K562 (cell line): ENCODE measurements around the gene RBFOX1. TPM values are rescaled to one million over a fixed set of nuclear protein-coding genes. Genes with fewer than 3 reads are reported as not detected.

ENCODE experiments used
- ATAC-seq: fragments of 200-7000 bp; cut with Tn5 transposase; 3 replicates; pipeline ENCODE4 v1.9.1; 2020; ENCODE audit warnings: moderate library complexity
- BruUV-seq: library from RNA; stranded (reverse); fragments of 400-500 nt; replicated peaks from 2 replicates; lab custom pipeline; 2021; lab: Mats Ljungman, UMichigan
- CTCF ChIA-PET: fragments of 300-600 bp; formaldehyde crosslinking; extraction: SDS; loops from one replicate; lab custom pipeline; 2021; ENCODE audit warnings: low intra/inter-chr PET ratio; lab: Yijun Ruan, JAX
- POLR2A ChIA-PET: fragments of 300-600, 350-650 bp; sonication (Branson Sonifier 250); formaldehyde crosslinking; extraction: SDS; loops from one replicate; lab custom pipeline; 2021; ENCODE audit warnings: antibody characterized with exemption, inconsistent platforms; lab: Yijun Ruan, JAX
- DNase-seq, 4 experiments: peaks; one replicate each; pipeline versions ENCODE4 v3.0.0 to v3.0.0-alpha.2; 2011 to 2018; ENCODE audit warnings: low spot score in 3 of 4, mixed read lengths in 3 of 4; ENCODE audit errors: extremely low read depth in 1 of 4
- FAIRE-seq: peaks from 2 replicates; lab custom pipeline; 2011; peaks lifted over from hg19 to GRCh38; lab: Jason Lieb, UNC
- H2AFZ ChIP-seq: 2 replicates; pipeline ENCODE4 v1.6.0; 2011; ENCODE audit warnings: low read depth, low read length, control low read depth, inconsistent platforms
- H3K27ac ChIP-seq: fragments of 200-600 bp; 3 replicates; pipeline ENCODE4 v1.8.0; 2011; ENCODE audit warnings: low read depth, mild to moderate bottlenecking, control low read depth, inconsistent platforms, low read length, moderate library complexity, mixed read lengths; ENCODE audit errors: extremely low read depth
- H3K27me3 ChIP-seq, 2 experiments: fragments of 300-600 bp in 1 of 2; 2 replicates in 1 of 2; 3 replicates in 1 of 2; pipeline versions ENCODE4 v1.6.0 to v1.8.0; 2011; ENCODE audit warnings: inconsistent platforms in 2 of 2, low read length in 2 of 2, mild to moderate bottlenecking in 1 of 2, mixed read lengths in 1 of 2, moderate library complexity in 1 of 2; ENCODE audit not compliant: control insufficient read depth in 2 of 2, insufficient read depth in 2 of 2
- H3K36me3 ChIP-seq: fragments of 300-600 bp; 3 replicates; pipeline ENCODE4 v1.8.0; 2011; ENCODE audit warnings: mild to moderate bottlenecking, low read length, inconsistent platforms; ENCODE audit not compliant: control insufficient read depth, insufficient read depth
- H3K4me1 ChIP-seq, 2 experiments: fragments of 200-600 bp in 1 of 2; replicated peaks in 1 of 2; 2 replicates in 1 of 2; 3 replicates in 1 of 2; pipeline versions ENCODE4 v1.5.1 to v1.8.0; 2011; ENCODE audit warnings: inconsistent platforms in 2 of 2, low read length in 2 of 2, mild to moderate bottlenecking in 1 of 2, mixed read lengths in 1 of 2, moderate library complexity in 1 of 2; ENCODE audit not compliant: control insufficient read depth in 2 of 2, insufficient read depth in 2 of 2
- H3K4me2 ChIP-seq: 2 replicates; pipeline ENCODE4 v1.6.1; 2011; ENCODE audit warnings: low read length, control low read depth, inconsistent platforms, mixed read lengths; ENCODE audit not compliant: insufficient read depth
- H3K4me3 ChIP-seq: fragments of 200-600 bp; sonication (generic), shearing (Covaris generic); 2 replicates; pipeline ENCODE4 v1.5.1; 2016; ENCODE audit warnings: control low read depth, inconsistent platforms
- H3K79me2 ChIP-seq: fragments of 200-600 bp; 3 replicates; pipeline ENCODE4 v1.8.0; 2011; ENCODE audit warnings: low read length, inconsistent platforms; ENCODE audit not compliant: control insufficient read depth, insufficient read depth
- H3K9ac ChIP-seq, 2 experiments: 2 replicates each; pipeline versions ENCODE4 v1.6.0 to v1.6.1; 2011; ENCODE audit warnings: low read depth in 2 of 2, low read length in 2 of 2, control low read depth in 1 of 2, inconsistent platforms in 1 of 2, mild to moderate bottlenecking in 1 of 2, mixed read lengths in 1 of 2; ENCODE audit not compliant: insufficient read depth in 1 of 2
- H3K9me1 ChIP-seq: one replicate; pipeline ENCODE4 v1.6.0; 2011; ENCODE audit warnings: inconsistent platforms, mild to moderate bottlenecking, low read length, moderate library complexity; ENCODE audit not compliant: control insufficient read depth, insufficient read depth
- H3K9me3 ChIP-seq: replicated peaks from 2 replicates; pipeline ENCODE4 v1.5.1; 2011; ENCODE audit warnings: low read depth, low read length, inconsistent platforms; ENCODE audit not compliant: control insufficient read depth, insufficient read depth
- H4K20me1 ChIP-seq: replicated peaks from 2 replicates; pipeline ENCODE4 v1.6.1; 2011; ENCODE audit warnings: low read length, inconsistent platforms, mixed read lengths; ENCODE audit not compliant: control insufficient read depth, insufficient read depth
- FOS ChIP-seq: IDR thresholded peaks from 3 replicates; pipeline ENCODE4 v1.6.1; 2011; ENCODE audit not compliant: insufficient read length; ENCODE audit errors: extremely low read depth
- FOXM1 ChIP-seq, 2 experiments: fragments of 450-650 bp in 1 of 2; sonication (generic) in 1 of 2; formaldehyde crosslinking in 1 of 2; IDR thresholded peaks; 2 replicates each; pipeline versions ENCODE4 v1.6.1 to v1.9.0; 2017 to 2022; ENCODE audit warnings: low read depth in 2 of 2, mild to moderate bottlenecking in 2 of 2, missing genetic modification reagents in 1 of 2, moderate library complexity in 1 of 2
- GABPB2 ChIP-seq: fragments of 250-450 bp; sonication (Bioruptor Pico); conservative IDR thresholded peaks from 2 replicates; pipeline ENCODE4 v1.5.1; 2021; ENCODE audit warnings: mild to moderate bottlenecking
- PHF20 ChIP-seq: fragments of 450-650 bp; IDR thresholded peaks from 2 replicates; pipeline ENCODE4 v1.6.1; 2018; ENCODE audit not compliant: partially characterized antibody
- SNRNP70 ChIP-seq: fragments of 200-400 bp; formaldehyde crosslinking; optimal IDR thresholded peaks from 2 replicates; pipeline ENCODE3; 2017; ENCODE audit warnings: low read depth, low read length
- ZNF75A ChIP-seq: fragments of 450-650 bp; formaldehyde crosslinking; IDR thresholded peaks from 2 replicates; pipeline ENCODE4 v1.4.0; 2020; ENCODE audit warnings: mild to moderate bottlenecking
- ZNF778 ChIP-seq: fragments of 450-650 bp; formaldehyde crosslinking; IDR thresholded peaks from 2 replicates; pipeline ENCODE4 v1.4.0; 2020; ENCODE audit warnings: mild to moderate bottlenecking, moderate library complexity
- WGBS: fragments of 100-300 bp; shearing (Covaris generic); methylation state at CpG from one replicate; pipeline ENCODE4 v1.1.6; 2016; ENCODE audit warnings: low coverage, mixed read lengths; ENCODE audit not compliant: insufficient coverage; ENCODE audit errors: missing lambda C conversion rate; 5-methylcytosine and 5-hydroxymethylcytosine counted together
- in situ Hi-C: fragments of 300-500 bp; cut with MboI; formaldehyde crosslinking; loops from 4 replicates; pipeline ENCODE4 v1.15.0; 2018; ENCODE audit warnings: inconsistent platforms, mixed read lengths
- intact Hi-C: fragments of 100-400 bp; cut with micrococcal nuclease; formaldehyde crosslinking; loops from 2 replicates; pipeline ENCODE4 v1.14.2; 2022
- polyA plus RNA-seq, 8 experiments: library from polyadenylated mRNA; depleted of rRNA in 4 of 8; stranded (reverse) in 5 of 8; unstranded in 3 of 8; fragments of >200 nt; fragmentation: Nextera tagmentation in 2 of 8; fragmentation: Illumina TruSeq in 1 of 8; extraction: Ambion mirVana in 2 of 8; extraction: Trizol in 1 of 8; gene quantifications; 2 replicates each; pipeline versions ENCODE4 v1.2.1 to v1.2.3, GENCODE V29; 2011 to 2014; ENCODE audit warnings: inconsistent platforms in 1 of 8, missing spikeins in 1 of 8
- total RNA-seq, 7 experiments: library from RNA; depleted of rRNA in 6 of 7; stranded (reverse); fragments of >200 nt in 6 of 7; fragmentation: Illumina TruSeq in 2 of 7; extraction: Trizol in 2 of 7; gene quantifications; 2 replicates each; pipeline versions ENCODE4 v1.2.1 to v1.2.3, GENCODE V29; 2011 to 2021; ENCODE audit warnings: low replicate concordance in 1 of 7
- TF ChIP-seq, protein P1 (sequence below): fragments of 200-800 bp; sonication (Bioruptor generic); IDR thresholded peaks from 2 replicates; pipeline ENCODE4 v1.6.1; 2016; ENCODE audit warnings: missing genetic modification characterization, missing compliant biosample characterization
- TF ChIP-seq, protein P2 (sequence below), 2 experiments: IDR thresholded peaks in 1 of 2; conservative IDR thresholded peaks in 1 of 2; 2 replicates each; pipeline ENCODE4 v1.6.1; 2016; ENCODE audit warnings: low read depth in 2 of 2, mild to moderate bottlenecking in 1 of 2, missing compliant biosample characterization in 1 of 2, missing genetic modification characterization in 1 of 2, moderate library complexity in 1 of 2

The RBFOX1 gene
- total and polyA plus RNA-seq, 9 of the 15 experiments (the other 6 are each of a cell fraction or from before 2014, with no cell fraction given), result 0.03 TPM; not detected in 8

DNA sequence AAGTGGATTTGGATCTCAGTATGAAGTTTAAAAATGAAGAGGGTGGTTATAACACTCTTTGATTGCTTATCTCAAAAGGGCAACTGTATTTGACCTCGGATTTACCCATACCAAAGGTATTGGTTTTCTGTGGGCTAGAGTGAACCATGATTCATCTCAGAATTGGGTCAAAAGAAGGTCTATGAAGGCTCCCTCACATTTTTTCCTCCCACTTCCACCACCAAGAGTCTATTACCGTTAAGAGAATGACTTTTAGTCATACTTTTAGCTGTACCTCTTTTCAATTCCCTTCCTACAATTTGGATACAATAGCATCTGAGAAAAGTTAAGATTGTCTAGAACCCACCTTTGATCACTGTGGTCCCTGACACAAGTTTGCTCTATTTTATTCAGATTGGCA lies 280.9 kb downstream of the RBFOX1 start:
- no peak for ATAC-seq
- Histone ChIP-seq H3K79me2 (no peaks in the 10 kb centered on the region), H3K4me3 (no peak overlapping the region), H3K9me1 (no peaks in the 10 kb centered on the region), H3K4me2 (no peak overlapping the region), H3K9ac (no peak overlapping the region), H2AFZ (no peak overlapping the region), H3K9me3 (no peaks in the 10 kb centered on the region), H3K27ac (no peak overlapping the region), H4K20me1 (no peaks in the 10 kb centered on the region), H3K4me1 (no peaks in the 10 kb centered on the region), H3K27me3 (no peaks in the 10 kb centered on the region; a peak in 2 of 5 replicates), H3K36me3 (no peaks in the 10 kb centered on the region)
- DNase-seq, result no peak
- WGBS, result 4% methylated on average over 2 of the region's 2 CpGs
- no TSS peak for BruUV-seq
- FAIRE-seq, result no peak
- in situ Hi-C loops, result no loop called here
- intact Hi-C loops, result no loop called here
- CTCF ChIA-PET, result no interaction called here
- POLR2A ChIA-PET, result no interaction called here
- TF ChIP-seq ZNF778 (CRISPR knock-in tag) (no peak), ZNF75A (CRISPR knock-in tag) (no peak), PHF20 (no peak), FOS (no peak), SNRNP70 (no peak), FOXM1 (IDR thresholded peaks at IDR 0.05; ENCODE audit: low read depth) (no peak), FOXM1 (CRISPR knock-in tag; IDR thresholded peaks at IDR 0.05; ENCODE audit: low read depth) (no peak), GABPB2 (CRISPR knock-in tag) (no peak)
- TF ChIP-seq, protein P1, sequence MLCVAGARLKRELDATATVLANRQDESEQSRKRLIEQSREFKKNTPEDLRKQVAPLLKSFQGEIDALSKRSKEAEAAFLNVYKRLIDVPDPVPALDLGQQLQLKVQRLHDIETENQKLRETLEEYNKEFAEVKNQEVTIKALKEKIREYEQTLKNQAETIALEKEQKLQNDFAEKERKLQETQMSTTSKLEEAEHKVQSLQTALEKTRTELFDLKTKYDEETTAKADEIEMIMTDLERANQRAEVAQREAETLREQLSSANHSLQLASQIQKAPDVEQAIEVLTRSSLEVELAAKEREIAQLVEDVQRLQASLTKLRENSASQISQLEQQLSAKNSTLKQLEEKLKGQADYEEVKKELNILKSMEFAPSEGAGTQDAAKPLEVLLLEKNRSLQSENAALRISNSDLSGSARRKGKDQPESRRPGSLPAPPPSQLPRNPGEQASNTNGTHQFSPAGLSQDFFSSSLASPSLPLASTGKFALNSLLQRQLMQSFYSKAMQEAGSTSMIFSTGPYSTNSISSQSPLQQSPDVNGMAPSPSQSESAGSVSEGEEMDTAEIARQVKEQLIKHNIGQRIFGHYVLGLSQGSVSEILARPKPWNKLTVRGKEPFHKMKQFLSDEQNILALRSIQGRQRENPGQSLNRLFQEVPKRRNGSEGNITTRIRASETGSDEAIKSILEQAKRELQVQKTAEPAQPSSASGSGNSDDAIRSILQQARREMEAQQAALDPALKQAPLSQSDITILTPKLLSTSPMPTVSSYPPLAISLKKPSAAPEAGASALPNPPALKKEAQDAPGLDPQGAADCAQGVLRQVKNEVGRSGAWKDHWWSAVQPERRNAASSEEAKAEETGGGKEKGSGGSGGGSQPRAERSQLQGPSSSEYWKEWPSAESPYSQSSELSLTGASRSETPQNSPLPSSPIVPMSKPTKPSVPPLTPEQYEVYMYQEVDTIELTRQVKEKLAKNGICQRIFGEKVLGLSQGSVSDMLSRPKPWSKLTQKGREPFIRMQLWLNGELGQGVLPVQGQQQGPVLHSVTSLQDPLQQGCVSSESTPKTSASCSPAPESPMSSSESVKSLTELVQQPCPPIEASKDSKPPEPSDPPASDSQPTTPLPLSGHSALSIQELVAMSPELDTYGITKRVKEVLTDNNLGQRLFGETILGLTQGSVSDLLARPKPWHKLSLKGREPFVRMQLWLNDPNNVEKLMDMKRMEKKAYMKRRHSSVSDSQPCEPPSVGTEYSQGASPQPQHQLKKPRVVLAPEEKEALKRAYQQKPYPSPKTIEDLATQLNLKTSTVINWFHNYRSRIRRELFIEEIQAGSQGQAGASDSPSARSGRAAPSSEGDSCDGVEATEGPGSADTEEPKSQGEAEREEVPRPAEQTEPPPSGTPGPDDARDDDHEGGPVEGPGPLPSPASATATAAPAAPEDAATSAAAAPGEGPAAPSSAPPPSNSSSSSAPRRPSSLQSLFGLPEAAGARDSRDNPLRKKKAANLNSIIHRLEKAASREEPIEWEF (CRISPR knock-in tag), result no peak
- TF ChIP-seq, protein P2, sequence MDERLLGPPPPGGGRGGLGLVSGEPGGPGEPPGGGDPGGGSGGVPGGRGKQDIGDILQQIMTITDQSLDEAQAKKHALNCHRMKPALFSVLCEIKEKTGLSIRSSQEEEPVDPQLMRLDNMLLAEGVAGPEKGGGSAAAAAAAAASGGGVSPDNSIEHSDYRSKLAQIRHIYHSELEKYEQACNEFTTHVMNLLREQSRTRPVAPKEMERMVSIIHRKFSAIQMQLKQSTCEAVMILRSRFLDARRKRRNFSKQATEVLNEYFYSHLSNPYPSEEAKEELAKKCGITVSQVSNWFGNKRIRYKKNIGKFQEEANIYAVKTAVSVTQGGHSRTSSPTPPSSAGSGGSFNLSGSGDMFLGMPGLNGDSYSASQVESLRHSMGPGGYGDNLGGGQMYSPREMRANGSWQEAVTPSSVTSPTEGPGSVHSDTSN (CRISPR knock-in tag; IDR thresholded peaks at IDR 0.05; ENCODE audit: low read depth), result no peak
- TF ChIP-seq, protein P2 (tag; conservative IDR thresholded peaks at IDR 0.05; ENCODE audit: low read depth), result no peak
